ENCODE measurements around the gene ARL6IP5. TPM values are rescaled to one million over a fixed set of nuclear protein-coding genes. Genes with fewer than 3 reads are reported as not detected.

The ARL6IP5 gene
- total and polyA plus RNA-seq, 4 donors: 129 to 205 (median 178) TPM

GRCh38 chr3:69129531-69129930 is 44.8 kb downstream of the ARL6IP5 start:
- H3K27me3 ChIP-seq (ENCODE audit: control insufficient read depth in 1 of 2, insufficient read depth in 2 of 2, low read length in 1 of 2): peaks cover 0 to 2% of the 10 kb centered on the region in 2 donors
- H3K36me3 ChIP-seq (ENCODE audit: control insufficient read depth in 1 of 2, insufficient read depth in 2 of 2, low read length in 1 of 2): no peaks in the 10 kb centered on the region
- 31 to 37% methylated on average over 1 of the region's 1 CpG for WGBS, 2 donors
- ATAC-seq (ENCODE audit: low FRiP score): no peak
- H3K4me1 ChIP-seq (ENCODE audit: control insufficient read depth in 1 of 2, insufficient read depth in 2 of 2, low read length in 2 of 2): no peaks in the 10 kb centered on the region
- no peak for DNase-seq
- no peaks in the 10 kb centered on the region for H3K9me3 ChIP-seq (ENCODE audit: control insufficient read depth, low read length)
- intact Hi-C loops (cut with DNase I): no loop called here
- H3K4me3 ChIP-seq (ENCODE audit: low read length in 2 of 2): no peak overlapping the region
- H3K27ac ChIP-seq (ENCODE audit: low read depth in 1 of 2, low read length in 2 of 2): no peak overlapping the region

GRCh38 chr3:69130689-69131088 is 46.0 kb downstream of the ARL6IP5 start:
- intact Hi-C loops (cut with DNase I): no loop called here
- no peaks in the 10 kb centered on the region for H3K9me3 ChIP-seq (ENCODE audit: control insufficient read depth, low read length)
- H3K36me3 ChIP-seq (ENCODE audit: control insufficient read depth in 1 of 2, insufficient read depth in 2 of 2, low read length in 1 of 2): no peaks in the 10 kb centered on the region
- no peaks in the 10 kb centered on the region for H3K4me1 ChIP-seq (ENCODE audit: control insufficient read depth in 1 of 2, insufficient read depth in 2 of 2, low read length in 2 of 2)
- no peak for ATAC-seq (ENCODE audit: low FRiP score)
- H3K4me3 ChIP-seq (ENCODE audit: low read length in 2 of 2): no peak overlapping the region
- H3K27me3 ChIP-seq (ENCODE audit: control insufficient read depth in 1 of 2, insufficient read depth in 2 of 2, low read length in 1 of 2): peaks cover 0 to 2% of the 10 kb centered on the region in 2 donors
- no peak overlapping the region for H3K27ac ChIP-seq (ENCODE audit: low read depth in 1 of 2, low read length in 2 of 2)
- no peak for DNase-seq

GRCh38 chr3:69137005-69137404 is 52.3 kb downstream of the ARL6IP5 start:
- intact Hi-C loops (cut with DNase I): no loop called here
- Histone ChIP-seq H3K4me1 (ENCODE audit: control insufficient read depth in 1 of 2, insufficient read depth in 2 of 2, low read length in 2 of 2) (no peaks in the 10 kb centered on the region), H3K27ac (ENCODE audit: low read depth in 1 of 2, low read length in 2 of 2) (no peak overlapping the region), H3K4me3 (ENCODE audit: low read length in 2 of 2) (no peak overlapping the region), H3K9me3 (ENCODE audit: control insufficient read depth, low read length) (peaks cover 2% of the 10 kb centered on the region), H3K27me3 (ENCODE audit: control insufficient read depth in 1 of 2, insufficient read depth in 2 of 2, low read length in 1 of 2) (no peaks in the 10 kb centered on the region), H3K36me3 (ENCODE audit: control insufficient read depth in 1 of 2, insufficient read depth in 2 of 2, low read length in 1 of 2) (no peaks in the 10 kb centered on the region)
- no peak for DNase-seq
- ATAC-seq (ENCODE audit: low FRiP score): no peak

- intact Hi-C loops (cut with DNase I): no loop called here
- Histone ChIP-seq H3K27me3 (ENCODE audit: control insufficient read depth in 1 of 2, insufficient read depth in 2 of 2, low read length in 1 of 2) (no peaks in the 10 kb centered on the region), H3K36me3 (ENCODE audit: control insufficient read depth in 1 of 2, insufficient read depth in 2 of 2, low read length in 1 of 2) (no peaks in the 10 kb centered on the region), H3K27ac (ENCODE audit: low read depth in 1 of 2, low read length in 2 of 2) (no peak overlapping the region), H3K4me1 (ENCODE audit: control insufficient read depth in 1 of 2, insufficient read depth in 2 of 2, low read length in 2 of 2) (no peaks in the 10 kb centered on the region), H3K4me3 (ENCODE audit: low read length in 2 of 2) (no peak overlapping the region), H3K9me3 (ENCODE audit: control insufficient read depth, low read length) (peaks cover 2% of the 10 kb centered on the region)
- ATAC-seq (ENCODE audit: low FRiP score): no peak
- WGBS, 2 donors: 91 to 96% methylated on average over 2 of the region's 2 CpGs
- DNase-seq: no peak
These were observed 52.7 kb downstream of the ARL6IP5 start for GRCh38 chr3:69137412-69137811.

DNA sequence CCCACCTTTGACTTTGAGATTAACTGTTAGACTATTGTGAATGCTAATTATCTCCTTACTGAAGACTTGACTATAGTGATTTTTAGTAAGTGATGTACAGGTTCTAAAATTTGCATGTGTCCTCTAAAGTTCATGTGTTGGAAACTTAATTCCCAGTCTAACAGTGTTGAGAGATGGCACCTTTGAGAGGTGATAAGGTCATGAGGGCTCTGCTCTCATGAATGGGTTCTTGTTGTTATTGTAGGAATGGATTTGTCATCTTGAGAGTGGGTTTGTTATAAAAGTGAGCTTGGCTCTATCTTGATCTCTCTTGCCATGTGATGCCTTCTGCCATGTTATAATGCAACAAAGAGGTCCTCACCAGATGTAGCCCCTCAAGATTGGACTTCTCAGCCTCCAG is 56.6 kb downstream of the ARL6IP5 start:
- no peaks in the 10 kb centered on the region for H3K27me3 ChIP-seq (ENCODE audit: control insufficient read depth in 1 of 2, insufficient read depth in 2 of 2, low read length in 1 of 2)
- ATAC-seq (ENCODE audit: low FRiP score): no peak
- no peaks in the 10 kb centered on the region for H3K4me1 ChIP-seq (ENCODE audit: control insufficient read depth in 1 of 2, insufficient read depth in 2 of 2, low read length in 2 of 2)
- intact Hi-C loops (cut with DNase I): no loop called here
- H3K9me3 ChIP-seq (ENCODE audit: control insufficient read depth, low read length): peaks cover 2% of the 10 kb centered on the region
- H3K27ac ChIP-seq (ENCODE audit: low read depth in 1 of 2, low read length in 2 of 2): no peak overlapping the region
- no peaks in the 10 kb centered on the region for H3K36me3 ChIP-seq (ENCODE audit: control insufficient read depth in 1 of 2, insufficient read depth in 2 of 2, low read length in 1 of 2)
- no peak overlapping the region for H3K4me3 ChIP-seq (ENCODE audit: low read length in 2 of 2)
- DNase-seq: no peak

DNA sequence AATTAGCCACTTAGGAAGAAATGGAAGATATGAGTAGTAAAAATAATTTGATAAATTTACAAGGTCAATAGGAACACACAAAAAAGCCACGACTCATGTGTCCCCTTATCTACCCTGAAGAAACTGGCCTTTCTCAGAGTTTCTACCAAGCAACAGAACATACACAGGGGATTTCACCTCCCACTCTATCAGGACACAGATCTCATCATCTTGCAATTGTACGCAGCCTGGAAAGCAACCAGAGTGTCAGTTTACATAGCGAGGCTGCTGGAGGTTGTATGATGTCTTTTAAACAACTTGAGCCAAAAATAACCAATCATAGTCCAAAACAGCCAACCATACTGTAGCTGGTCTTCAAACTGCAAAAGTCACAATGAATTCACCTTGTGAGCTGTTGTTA is 57.4 kb downstream of the ARL6IP5 start:
- ATAC-seq (ENCODE audit: low FRiP score) (no peak), DNase-seq (no peak)
- intact Hi-C loops (cut with DNase I): no loop called here
- Histone ChIP-seq H3K4me1 (ENCODE audit: control insufficient read depth in 1 of 2, insufficient read depth in 2 of 2, low read length in 2 of 2) (no peaks in the 10 kb centered on the region), H3K4me3 (ENCODE audit: low read length in 2 of 2) (no peak overlapping the region), H3K27ac (ENCODE audit: low read depth in 1 of 2, low read length in 2 of 2) (no peak overlapping the region), H3K9me3 (ENCODE audit: control insufficient read depth, low read length) (peaks cover 2% of the 10 kb centered on the region), H3K36me3 (ENCODE audit: control insufficient read depth in 1 of 2, insufficient read depth in 2 of 2, low read length in 1 of 2) (no peaks in the 10 kb centered on the region), H3K27me3 (ENCODE audit: control insufficient read depth in 1 of 2, insufficient read depth in 2 of 2, low read length in 1 of 2) (no peaks in the 10 kb centered on the region)
- WGBS, 2 donors: 9 to 10% methylated on average over 3 of the region's 3 CpGs

- DNase-seq (no peak), ATAC-seq (ENCODE audit: low FRiP score) (no peak)
- H3K36me3 ChIP-seq (ENCODE audit: control insufficient read depth in 1 of 2, insufficient read depth in 2 of 2, low read length in 1 of 2): no peaks in the 10 kb centered on the region
- no peaks in the 10 kb centered on the region for H3K9me3 ChIP-seq (ENCODE audit: control insufficient read depth, low read length)
- H3K4me3 ChIP-seq (ENCODE audit: low read length in 2 of 2): no peak overlapping the region
- no peaks in the 10 kb centered on the region for H3K4me1 ChIP-seq (ENCODE audit: control insufficient read depth in 1 of 2, insufficient read depth in 2 of 2, low read length in 2 of 2)
- no peak overlapping the region for H3K27ac ChIP-seq (ENCODE audit: low read depth in 1 of 2, low read length in 2 of 2)
- WGBS, 2 donors: 80 to 81% methylated on average over 4 of the region's 4 CpGs
- intact Hi-C loops (cut with DNase I): no loop called here
- no peaks in the 10 kb centered on the region for H3K27me3 ChIP-seq (ENCODE audit: control insufficient read depth in 1 of 2, insufficient read depth in 2 of 2, low read length in 1 of 2)
These were observed 58.2 kb downstream of the ARL6IP5 start for GRCh38 chr3:69142797-69143454.

GRCh38 chr3:69143612-69144011 is 58.9 kb downstream of the ARL6IP5 start:
- WGBS, 2 donors: 86 to 87% methylated on average over 3 of the region's 3 CpGs
- H3K9me3 ChIP-seq (ENCODE audit: control insufficient read depth, low read length): no peaks in the 10 kb centered on the region
- H3K27ac ChIP-seq (ENCODE audit: low read depth in 1 of 2, low read length in 2 of 2): no peak overlapping the region
- no peaks in the 10 kb centered on the region for H3K36me3 ChIP-seq (ENCODE audit: control insufficient read depth in 1 of 2, insufficient read depth in 2 of 2, low read length in 1 of 2)
- H3K27me3 ChIP-seq (ENCODE audit: control insufficient read depth in 1 of 2, insufficient read depth in 2 of 2, low read length in 1 of 2): no peaks in the 10 kb centered on the region
- ATAC-seq (ENCODE audit: low FRiP score) (no peak), DNase-seq (no peak)
- no peak overlapping the region for H3K4me3 ChIP-seq (ENCODE audit: low read length in 2 of 2)
- H3K4me1 ChIP-seq (ENCODE audit: control insufficient read depth in 1 of 2, insufficient read depth in 2 of 2, low read length in 2 of 2): no peaks in the 10 kb centered on the region
- intact Hi-C loops (cut with DNase I): no loop called here

GRCh38 chr3:69144631-69145245 is 60.0 kb downstream of the ARL6IP5 start:
- Histone ChIP-seq H3K27me3 (ENCODE audit: control insufficient read depth in 1 of 2, insufficient read depth in 2 of 2, low read length in 1 of 2) (no peaks in the 10 kb centered on the region), H3K4me3 (ENCODE audit: low read length in 2 of 2) (no peak overlapping the region), H3K27ac (ENCODE audit: low read depth in 1 of 2, low read length in 2 of 2) (no peak overlapping the region), H3K36me3 (ENCODE audit: control insufficient read depth in 1 of 2, insufficient read depth in 2 of 2, low read length in 1 of 2) (no peaks in the 10 kb centered on the region), H3K4me1 (ENCODE audit: control insufficient read depth in 1 of 2, insufficient read depth in 2 of 2, low read length in 2 of 2) (no peaks in the 10 kb centered on the region), H3K9me3 (ENCODE audit: control insufficient read depth, low read length) (no peaks in the 10 kb centered on the region)
- ATAC-seq (ENCODE audit: low FRiP score) (no peak), DNase-seq (no peak)
- WGBS, 2 donors: 80 to 86% methylated on average over 3 of the region's 3 CpGs
- intact Hi-C loops (cut with DNase I): no loop called here
